Measurements from ENCODE around the gene MEPCE.

Gene MEPCE

GRCh38 chr7:100483090-100483721, 53.6 kb downstream of the MEPCE start (continued):
- TF ChIP-seq ZNF610 (tag by site-specific recombination; IDR thresholded peaks at IDR 0.05; ENCODE audit: borderline replicate concordance): peak; percentile 71; the same call in 1 of the 2 replicates
- peak; percentile 94 for TF ChIP-seq ZBTB8A (tag by site-specific recombination; IDR thresholded peaks at IDR 0.05)
- no peak for TF ChIP-seq INSM2 (tag by site-specific recombination; IDR thresholded peaks at IDR 0.05)
- TF ChIP-seq ZNF639 (tag by site-specific recombination; IDR thresholded peaks at IDR 0.05): no peak
- 0 out of 2 replicates have a peak, but pooled peaks have one; percentile 25 for TF ChIP-seq ZNF2 (tag by site-specific recombination; IDR thresholded peaks at IDR 0.05)
- TF ChIP-seq GLIS1 (tag by site-specific recombination; IDR thresholded peaks at IDR 0.05): peak; percentile 90
- TF ChIP-seq ATF2 (tag by site-specific recombination; IDR thresholded peaks at IDR 0.05; ENCODE audit: low read depth): no peak
- TF ChIP-seq ZNF114 (tag by site-specific recombination; IDR thresholded peaks at IDR 0.05): no peak
- no peak for TF ChIP-seq ZNF266 (tag by site-specific recombination; IDR thresholded peaks at IDR 0.05; ENCODE audit: low read depth)
- TF ChIP-seq ZFP37 (tag by site-specific recombination; IDR thresholded peaks at IDR 0.05): 0 out of 2 replicates have a peak, but pooled peaks have one; percentile 62
- TF ChIP-seq BCL11B (tag by site-specific recombination; IDR thresholded peaks at IDR 0.05; ENCODE audit: low read depth): peak; percentile 67; the same call in 1 of the 2 replicates
- TF ChIP-seq ZBTB10 (tag by site-specific recombination; IDR thresholded peaks at IDR 0.05): peak; percentile 86
- TF ChIP-seq ZNF513 (tag by site-specific recombination; IDR thresholded peaks at IDR 0.05): no peak; the same call in 1 of the 2 replicates
- TF ChIP-seq ZNF398 (tag by site-specific recombination; IDR thresholded peaks at IDR 0.05): peak; percentile 39; the same call in 1 of the 2 replicates
- TF ChIP-seq HIC1 (tag by site-specific recombination; IDR thresholded peaks at IDR 0.05): peak; percentile 72
- TF ChIP-seq MYNN (tag by site-specific recombination; IDR thresholded peaks at IDR 0.05; ENCODE audit: borderline replicate concordance): no peak
- TF ChIP-seq ZXDB (tag by site-specific recombination; IDR thresholded peaks at IDR 0.05): 0 out of 2 replicates have a peak, but pooled peaks have one; percentile 29
- no peak for TF ChIP-seq TRIM28 (IDR thresholded peaks at IDR 0.05; ENCODE audit: borderline replicate concordance, low read length)
- TF ChIP-seq ZNF664 (tag by site-specific recombination; IDR thresholded peaks at IDR 0.05): no peak
- TF ChIP-seq YY1 (tag by site-specific recombination; IDR thresholded peaks at IDR 0.05): no peak; the same call in 1 of the 2 replicates
- TF ChIP-seq ZBTB21 (tag by site-specific recombination; IDR thresholded peaks at IDR 0.05): no peak
- TF ChIP-seq ZNF239 (tag by site-specific recombination; IDR thresholded peaks at IDR 0.05): no peak
- TF ChIP-seq ZBTB7A (tag by site-specific recombination; IDR thresholded peaks at IDR 0.05; ENCODE audit: low read depth): peak; percentile 88; the same call in 1 of the 2 replicates
- no peak for TF ChIP-seq SETDB1 (IDR thresholded peaks at IDR 0.05; ENCODE audit: insufficient read length, low read length)
- no peak for TF ChIP-seq ZNF626 (tag by site-specific recombination; IDR thresholded peaks at IDR 0.05)
- no peak for TF ChIP-seq ZNF473 (tag by site-specific recombination; IDR thresholded peaks at IDR 0.05)
- TF ChIP-seq GLIS2 (tag by site-specific recombination; IDR thresholded peaks at IDR 0.05): peak; percentile 92

Data from HEK293 (cell line).